T follicular helper cell (primary cell): ENCODE results near the gene AGPAT1.
A peak's percentile ranks its signal among the peaks of the same experiment; 100 is the strongest.

Source experiments
- DNase-seq: peaks from one replicate; pipeline ENCODE4 v3.0.0-alpha.2; 2020; ENCODE audit warnings: low read depth

AGPAT1 gene

DNA sequence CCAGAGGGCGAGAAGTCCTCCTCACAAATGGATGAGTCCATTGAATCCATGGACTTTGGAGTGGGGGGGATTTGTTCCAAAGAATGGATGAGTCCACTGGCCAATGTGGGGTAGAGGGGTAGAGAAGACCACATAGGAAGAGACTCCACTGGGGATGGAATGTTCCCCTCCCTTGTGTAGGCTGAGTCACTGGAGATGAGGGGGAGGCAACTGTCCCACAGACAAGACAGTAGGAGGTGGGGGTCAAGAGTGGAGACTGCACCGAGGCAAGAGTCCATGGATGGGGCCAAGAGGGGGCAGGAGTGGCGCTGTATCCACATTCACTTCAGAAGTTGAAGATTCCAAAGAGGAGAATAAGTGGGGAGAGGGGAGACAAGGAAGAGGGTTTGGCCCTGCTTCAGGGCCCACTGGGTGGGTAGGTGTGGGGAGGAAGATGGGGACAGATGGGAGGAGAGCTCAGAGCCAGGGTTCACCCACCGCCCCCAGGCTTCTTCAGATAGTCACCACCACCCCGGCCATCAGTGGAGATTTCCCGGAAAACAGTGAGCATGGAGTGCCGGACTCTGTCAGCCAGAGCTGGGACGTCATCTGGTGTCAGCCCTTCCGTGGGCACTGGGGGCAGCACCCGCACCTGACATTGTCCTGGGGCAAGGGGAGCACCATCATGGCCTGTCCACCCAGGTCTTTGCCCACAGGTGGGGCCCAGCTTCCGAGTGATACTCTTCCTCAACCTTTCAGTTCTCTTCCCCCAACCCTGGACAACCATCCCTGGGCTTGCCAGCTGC lies 6.9 kb downstream of the AGPAT1 start:
- no peak for DNase-seq

DNA sequence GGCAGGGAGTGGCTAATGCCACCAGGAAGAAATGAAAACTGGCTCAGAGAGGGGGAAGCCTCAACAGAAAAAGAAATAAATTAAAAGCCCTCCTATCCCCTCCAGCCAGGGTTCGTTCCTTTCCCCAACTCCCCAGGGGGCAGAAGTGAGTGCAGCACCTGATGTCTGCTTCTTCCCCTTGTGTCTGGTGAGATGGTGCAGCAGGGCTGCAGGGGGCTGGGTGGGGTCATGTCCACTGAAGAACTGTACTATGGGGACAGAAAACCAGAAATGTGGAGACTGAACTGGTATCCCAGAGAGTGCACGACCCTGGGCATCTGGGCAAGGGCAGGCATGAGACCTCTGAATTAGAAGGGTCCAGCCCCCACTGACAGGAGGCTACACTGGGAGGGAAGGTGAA lies 7.5 kb downstream of the AGPAT1 start:
- no peak for DNase-seq

DNA sequence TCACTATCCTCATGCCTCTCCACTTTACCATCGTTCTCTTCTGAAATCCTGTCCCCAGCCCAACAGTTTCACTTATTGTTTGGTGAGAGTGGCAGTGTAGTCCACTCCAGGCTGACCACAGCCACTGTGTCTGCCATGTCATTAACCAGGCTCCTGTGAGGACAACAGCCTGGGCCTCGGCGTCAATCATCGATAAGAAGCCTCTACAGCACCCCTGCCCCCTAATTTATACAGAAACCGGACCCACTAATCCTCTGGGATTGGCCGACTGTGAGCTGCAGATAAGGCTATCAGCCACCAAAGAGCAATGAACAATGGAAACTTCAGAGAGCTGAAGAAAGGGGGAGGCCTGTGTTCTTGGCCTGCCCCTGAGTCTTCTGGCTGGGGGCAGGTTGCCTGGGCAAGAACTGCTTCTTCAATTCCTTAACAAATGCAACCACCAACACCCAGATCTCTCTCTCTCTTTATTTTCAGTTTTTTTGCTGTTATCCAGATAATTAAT lies 8.1 kb downstream of the AGPAT1 start:
- DNase-seq = no peak

DNA sequence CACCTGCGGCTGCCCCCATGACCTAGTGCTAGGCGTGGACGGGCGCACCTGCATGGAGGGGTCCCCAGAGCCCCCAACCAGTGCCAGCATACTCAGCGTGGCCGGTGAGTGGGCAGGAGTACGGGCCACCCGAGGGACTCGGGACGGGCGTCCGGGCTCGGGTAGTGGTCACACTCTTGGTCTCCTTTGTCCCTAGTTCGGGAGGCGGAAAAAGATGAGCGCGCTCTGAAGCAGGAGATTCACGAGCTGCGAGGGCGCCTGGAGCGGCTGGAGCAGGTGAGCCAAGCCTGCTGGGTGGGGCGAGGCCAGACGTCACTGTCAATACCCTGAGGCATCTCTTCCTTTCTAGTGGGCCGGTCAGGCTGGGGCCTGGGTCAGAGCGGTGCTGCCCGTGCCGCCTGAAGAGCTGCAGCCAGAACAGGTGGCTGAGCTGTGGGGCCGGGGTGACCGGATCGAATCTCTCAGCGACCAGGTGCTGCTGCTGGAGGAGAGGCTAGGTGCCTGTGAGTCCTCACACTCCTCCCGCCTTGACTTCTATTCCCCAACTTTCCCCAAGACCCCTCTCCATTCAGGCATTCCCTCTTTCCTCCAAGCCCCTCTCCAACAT lies 8.6 kb downstream of the AGPAT1 start:
- DNase-seq = no peak

DNA sequence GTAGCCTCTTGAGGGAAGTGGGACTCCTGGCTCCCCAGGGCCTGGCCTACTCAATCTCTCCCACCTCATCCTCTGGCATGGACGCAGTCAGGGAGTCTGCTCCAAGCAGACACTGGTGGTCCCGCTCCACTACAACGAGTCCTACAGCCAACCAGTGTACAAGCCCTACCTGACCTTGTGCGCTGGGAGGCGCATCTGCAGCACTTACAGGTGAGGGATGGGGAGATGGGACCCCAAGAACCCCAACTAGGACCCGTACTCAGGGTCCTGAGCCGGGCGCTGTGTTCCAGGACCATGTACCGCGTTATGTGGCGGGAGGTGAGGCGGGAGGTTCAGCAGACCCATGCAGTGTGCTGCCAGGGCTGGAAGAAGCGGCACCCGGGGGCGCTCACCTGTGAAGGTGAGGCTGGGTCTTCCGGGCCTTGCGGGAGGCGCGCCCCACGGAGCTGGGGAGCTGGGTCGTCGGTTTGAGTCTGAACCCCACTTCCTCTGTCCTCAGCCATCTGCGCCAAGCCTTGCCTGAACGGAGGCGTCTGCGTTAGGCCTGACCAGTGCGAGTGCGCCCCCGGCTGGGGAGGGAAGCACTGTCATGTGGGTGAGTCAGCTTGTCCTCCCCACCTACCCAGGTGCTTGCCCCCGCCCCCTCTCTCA lies 9.3 kb downstream of the AGPAT1 start:
- DNase-seq = no peak

DNA sequence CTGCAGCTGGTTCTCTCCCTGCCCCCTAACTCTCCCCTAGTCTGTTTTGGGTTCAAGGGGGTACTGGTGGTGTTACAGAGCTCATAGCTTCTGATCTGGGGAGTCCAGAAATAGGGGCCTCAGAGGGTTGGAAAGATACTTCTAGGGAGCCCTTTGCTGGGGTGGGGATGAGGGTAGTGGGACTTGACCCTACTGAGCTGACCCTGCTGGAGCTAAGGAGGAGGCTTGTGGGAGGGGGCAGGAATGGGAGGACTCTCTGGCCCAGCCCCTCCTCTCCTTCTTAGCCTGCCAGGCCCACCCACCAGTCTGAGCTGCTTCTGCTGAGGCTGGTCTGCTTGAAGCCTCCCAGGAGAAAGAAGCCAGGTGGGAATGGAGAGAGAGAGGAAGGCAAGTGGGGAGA lies 11.6 kb downstream of the AGPAT1 start, which contains the start of gene EGFL8:
TSS of gene EGFL8 (plus strand) at position 301 of the 400 bp plus-strand sequence. CDS start 1,571 bp downstream, outside the sequence.
- DNase-seq = no peak

DNA sequence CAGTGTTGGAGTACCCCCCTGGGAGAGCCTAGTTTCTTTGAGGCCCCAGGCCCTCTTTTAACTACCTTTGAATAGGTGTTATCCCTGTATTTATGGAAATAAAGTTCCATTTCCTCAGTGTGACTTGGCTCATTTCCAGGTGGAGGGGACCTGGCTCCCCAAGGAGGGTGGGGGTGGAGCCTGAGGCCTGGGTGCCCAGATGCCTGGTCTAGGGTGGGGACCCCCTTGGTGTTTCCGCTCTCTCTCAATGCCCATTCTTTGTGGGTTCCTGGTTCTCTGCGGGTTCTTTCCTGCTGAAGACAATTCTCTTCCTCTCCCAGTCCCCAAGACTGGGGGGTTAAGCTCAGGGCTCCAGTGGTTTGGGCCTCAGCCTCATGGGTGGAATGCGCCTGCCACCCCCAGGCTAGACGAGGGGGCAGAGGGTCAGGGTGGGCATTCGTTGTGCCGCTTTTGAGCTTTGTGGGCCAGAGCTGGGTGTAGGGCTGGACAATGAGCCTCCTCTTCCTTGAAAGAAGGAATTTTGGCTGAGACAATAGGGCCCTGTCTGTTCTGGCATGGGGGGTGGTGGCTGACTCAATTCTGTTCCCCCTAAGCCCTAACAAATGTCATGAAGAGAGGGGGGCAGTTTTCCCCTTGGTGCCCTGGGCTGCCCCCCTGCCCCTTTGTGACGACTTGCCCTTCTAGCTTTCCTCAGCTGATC lies 12.2 kb downstream of the AGPAT1 start:
- DNase-seq = no peak

DNA sequence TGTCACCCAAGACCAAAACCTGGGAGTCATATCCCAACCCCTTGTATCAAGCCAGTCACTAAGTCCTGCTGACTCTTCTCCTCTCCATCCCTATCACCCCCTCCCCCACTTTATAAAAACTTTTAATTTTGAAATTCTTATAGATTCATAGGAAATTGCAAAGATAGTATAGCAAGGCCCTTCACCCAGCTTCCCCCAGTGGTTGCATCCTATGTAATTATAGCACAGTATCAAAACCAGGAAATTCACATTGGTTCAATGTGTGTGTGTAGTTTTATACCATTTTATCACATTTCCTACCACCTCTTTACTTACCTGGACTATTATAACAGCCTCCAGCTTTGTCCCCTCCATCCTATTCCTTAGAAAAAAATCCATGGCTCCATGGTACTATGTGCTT lies 17.8 kb downstream of the AGPAT1 start:
- no peak for DNase-seq

DNA sequence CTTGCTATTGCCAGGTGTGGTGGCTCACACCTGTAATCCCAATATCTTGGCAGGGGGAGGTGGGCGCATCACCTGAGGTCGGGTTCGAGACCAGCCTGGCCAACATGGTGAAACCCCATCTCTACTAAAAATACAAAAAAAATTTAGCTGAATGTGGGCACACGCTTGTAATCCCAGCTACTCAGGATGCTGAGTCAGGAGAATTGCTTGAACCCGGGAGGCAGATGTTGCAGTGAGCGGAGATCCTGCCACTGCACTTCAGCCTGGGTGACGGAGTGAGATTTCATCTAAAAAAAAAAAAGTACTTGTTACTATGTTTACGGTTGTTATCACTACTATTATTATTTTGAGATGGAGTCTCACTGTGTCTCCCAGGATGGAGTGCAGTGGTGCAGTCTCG lies 19.0 kb downstream of the AGPAT1 start:
- no peak for DNase-seq

DNA sequence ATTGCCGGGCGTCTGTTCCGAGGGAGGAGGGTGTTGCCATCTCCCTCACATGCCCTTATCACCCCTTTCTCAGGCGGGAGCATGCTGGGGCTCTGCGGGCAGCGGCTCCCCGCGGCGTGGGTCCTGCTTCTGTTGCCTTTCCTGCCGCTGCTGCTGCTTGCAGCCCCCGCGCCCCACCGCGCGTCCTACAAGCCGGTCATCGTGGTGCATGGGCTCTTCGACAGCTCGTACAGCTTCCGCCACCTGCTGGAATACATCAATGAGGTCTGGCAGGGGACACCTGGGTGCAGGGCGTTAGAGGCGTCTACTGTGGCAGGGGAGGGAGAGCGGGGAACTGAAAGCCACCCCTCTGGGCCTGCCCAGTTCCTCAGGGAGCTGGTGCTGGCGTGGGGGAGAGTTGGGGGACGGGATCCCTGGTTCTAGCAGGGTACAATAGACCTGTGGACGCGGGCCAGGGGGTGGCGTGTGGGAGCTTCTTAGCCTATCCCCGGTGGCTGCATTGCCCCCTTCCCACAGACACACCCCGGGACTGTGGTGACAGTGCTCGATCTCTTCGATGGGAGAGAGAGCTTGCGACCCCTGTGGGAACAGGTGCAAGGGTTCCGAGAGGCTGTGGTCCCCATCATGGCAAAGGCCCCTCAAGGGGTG lies 21.2 kb downstream of the AGPAT1 start:
- DNase-seq = peak; percentile 47

DNA sequence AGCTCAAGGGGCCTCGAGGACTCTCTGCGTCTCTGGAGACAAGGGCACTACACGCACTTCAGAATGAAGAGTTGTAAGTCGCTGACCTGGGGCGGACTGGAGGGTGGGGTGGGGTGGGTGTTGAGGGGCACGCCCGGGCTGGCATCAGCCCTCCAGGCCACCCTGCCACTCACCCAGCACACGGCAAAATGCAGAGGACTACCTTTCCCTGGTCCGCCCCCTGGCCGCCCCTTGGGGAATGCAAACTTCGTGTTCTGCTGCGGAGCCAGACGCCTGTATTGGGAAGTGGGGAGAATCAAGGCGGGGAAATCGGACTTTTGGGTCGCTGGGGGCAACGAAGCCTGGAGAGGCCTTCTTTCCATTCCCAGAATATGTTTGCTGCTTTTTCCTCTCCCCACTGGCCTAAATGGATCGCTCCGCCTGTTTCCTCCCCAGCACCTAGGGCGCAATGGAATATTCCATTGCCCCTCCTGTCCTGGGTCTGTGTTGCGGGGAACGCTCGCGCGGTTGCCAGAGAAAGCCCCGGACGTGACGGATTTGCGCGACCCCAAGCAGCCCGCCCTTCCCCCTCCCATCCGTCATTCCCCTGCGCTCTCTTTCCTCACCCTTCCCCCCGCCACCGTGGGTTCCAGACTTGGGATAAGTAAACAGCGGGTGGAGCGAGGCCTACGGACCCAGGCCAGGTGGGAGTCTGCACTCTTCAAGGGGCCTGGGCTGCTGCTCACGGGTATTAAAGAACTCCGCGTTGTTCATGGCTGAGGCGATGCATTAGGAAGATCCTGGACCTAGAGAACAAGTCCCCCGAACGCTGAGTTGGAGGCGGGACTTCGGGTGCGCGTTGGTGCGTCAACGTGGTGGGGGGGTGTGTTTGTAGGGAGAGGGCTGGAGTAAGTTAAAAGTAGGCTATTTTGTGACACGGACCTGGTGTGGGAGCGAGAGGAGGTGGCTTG lies 22.0 kb downstream of the AGPAT1 start, which contains the start of gene PPT2:
TSS of gene PPT2 (plus strand) at position 578 of the 950 bp plus-strand sequence. CDS start 454 bp downstream, outside the sequence.
- DNase-seq = peak; percentile 57

DNA sequence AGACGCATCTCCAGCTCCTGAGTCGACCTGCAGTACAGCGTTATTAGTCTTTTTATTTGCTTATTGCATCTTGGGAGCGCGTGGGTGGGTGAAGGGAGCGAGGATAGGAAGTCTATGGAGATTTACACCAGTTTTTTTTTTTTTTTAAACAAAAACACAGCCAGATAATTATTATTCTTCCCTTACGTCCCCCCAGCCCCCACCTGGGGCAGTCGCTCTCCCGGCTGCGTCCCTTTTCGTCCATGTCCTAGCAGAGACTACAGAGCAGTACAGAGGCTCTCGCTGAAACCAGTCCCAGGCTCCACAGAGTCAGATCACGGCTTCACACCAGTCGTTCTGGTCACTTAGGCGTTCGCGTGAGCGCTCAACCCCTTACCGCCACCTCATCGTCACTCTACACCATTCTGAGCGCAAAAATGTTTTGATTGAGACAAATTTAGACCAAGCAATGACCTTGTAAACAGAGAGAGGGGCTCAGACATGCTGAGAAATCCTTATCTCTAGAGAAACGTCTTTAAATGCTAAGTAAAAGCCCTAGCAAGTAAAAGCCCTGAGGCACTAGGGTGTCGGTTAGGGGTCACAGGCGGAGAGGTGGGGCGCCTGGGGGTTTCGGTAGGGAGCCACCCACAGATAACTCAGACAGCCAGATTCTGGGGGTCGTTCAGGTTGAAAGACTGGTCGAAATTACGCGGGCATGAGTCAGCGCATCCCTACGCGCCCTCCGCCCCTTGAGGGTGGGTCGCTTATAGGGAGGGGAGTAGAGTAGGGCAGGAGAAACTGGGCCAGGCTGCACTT lies 22.9 kb downstream of the AGPAT1 start:
- DNase-seq = no peak

DNA sequence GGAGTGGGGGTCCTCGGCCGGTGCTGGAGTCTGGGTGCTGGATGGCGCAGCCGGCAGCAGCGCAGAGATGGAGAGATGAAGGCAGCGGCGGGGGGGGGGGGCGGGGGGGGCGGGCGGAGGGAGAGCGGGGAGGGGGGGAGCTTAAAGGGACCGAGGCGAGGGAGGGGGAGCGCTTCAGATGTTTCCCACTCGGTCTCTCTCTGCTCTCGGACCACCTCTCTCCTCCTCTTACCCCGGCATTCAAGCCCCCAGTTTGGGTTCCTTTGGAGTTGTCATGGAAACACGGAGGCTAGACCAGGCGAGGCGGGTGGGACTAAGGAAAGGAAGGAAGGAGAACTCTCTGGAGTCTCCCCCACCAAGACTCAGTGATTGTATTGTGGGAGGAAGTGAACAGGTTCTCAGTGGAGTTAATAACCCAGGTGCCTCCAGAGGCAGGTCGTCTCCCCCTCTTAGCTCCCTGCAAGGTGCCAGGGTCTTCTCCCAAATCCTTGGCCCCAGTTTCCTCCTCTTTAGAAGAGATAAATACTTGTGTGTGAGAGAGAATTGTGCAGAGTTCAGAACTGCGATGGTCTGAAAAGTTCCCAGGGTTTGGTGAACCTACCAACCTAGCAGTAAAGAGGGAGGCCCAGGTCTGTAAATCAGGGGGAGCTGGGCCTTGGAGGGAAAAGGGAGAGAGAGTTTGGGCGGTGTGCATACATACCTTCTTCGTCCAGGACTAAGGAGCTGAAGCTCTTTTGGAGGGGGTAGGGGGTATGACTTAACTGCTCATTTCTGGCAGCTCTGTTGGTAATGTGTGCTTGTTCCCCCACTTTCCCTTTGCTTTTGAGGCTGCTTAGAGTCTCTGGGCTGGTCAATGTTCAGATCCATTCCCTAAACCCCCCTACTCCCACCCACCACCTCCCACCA lies 23.8 kb downstream of the AGPAT1 start, which contains the start of gene PRRT1:
TSS of gene PRRT1 (minus strand) at position 77 of the 906 bp plus-strand sequence. CDS start 112 bp downstream, outside the sequence.
- DNase-seq = no peak

DNA sequence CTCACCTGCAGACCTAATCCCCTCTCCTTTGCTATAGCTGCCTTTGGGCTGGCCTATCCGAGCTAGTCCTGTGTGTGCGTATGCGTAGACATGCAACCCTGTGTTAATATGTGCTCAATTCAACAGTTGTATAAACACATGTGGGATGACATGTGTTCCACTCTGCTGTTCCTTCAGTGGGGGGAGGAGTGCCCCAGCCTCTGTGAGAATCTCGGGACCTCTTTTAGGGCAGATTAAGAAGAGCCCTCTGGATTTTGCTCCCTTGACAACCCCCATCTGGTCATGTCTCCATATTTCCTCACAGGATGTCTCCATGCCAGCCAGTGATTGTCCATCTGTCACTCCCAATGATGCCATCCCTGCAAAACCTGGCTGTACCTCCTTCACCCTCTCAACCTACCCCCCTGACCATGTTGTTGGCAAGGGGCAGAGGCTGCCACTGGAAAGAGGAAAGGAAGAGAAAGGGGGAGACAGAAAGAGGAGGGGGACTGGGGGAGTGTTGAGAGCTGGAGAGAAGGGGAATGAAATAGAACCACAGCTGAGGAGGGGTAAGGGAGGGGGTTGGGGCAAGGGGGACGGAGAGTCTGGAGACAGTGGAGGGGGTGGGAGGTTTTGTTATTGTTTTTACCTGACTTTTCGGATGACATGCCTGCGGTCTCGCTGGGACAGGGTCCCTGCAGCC lies 24.6 kb downstream of the AGPAT1 start:
- no peak for DNase-seq

DNA sequence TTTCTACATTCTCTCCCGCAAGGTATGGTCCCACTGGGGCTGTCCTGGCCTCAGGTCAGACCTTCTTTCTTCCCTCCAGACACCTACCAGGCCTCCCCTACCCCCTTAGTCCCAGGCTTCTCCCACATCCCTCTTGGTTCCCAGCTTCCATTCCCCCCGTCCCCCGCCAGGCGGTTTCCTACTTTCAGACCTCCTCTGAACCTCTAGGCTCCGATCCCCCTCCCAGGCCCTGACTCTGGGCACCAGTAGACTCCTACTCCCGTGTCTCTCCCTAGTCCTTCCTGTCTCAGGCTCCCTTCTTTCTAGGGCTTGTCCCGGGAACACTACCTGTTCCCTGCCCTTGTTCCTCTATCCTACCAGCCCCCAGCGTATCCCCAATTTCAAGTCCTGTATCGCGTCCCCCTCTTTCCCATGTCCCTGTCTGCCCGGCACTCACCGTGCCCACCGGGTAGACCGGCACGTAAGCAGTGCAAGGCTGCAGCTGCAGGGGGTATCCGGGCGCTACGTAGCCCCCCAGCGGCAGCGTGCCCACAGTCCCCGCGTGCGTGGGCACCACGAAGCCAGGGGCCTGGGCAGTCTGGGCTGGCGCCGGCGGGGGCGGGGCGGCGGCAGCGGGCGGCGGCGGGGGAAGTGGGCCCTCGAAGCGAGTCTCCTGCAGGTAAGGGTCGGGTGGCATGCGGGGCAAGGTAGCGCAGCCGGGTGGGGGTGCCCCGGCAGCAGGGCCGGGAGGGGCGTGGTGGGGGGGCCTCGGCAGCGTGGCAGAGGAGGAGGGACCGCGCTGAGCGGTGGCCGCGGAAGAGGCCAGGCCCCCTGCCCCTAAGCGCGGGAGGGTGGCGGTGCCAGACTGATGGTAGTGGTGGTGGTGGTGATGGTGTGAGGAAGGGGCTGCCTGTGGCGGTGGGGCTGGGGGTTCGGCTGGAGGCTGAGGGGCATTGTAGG lies 25.7 kb downstream of the AGPAT1 start:
- no peak for DNase-seq

DNA sequence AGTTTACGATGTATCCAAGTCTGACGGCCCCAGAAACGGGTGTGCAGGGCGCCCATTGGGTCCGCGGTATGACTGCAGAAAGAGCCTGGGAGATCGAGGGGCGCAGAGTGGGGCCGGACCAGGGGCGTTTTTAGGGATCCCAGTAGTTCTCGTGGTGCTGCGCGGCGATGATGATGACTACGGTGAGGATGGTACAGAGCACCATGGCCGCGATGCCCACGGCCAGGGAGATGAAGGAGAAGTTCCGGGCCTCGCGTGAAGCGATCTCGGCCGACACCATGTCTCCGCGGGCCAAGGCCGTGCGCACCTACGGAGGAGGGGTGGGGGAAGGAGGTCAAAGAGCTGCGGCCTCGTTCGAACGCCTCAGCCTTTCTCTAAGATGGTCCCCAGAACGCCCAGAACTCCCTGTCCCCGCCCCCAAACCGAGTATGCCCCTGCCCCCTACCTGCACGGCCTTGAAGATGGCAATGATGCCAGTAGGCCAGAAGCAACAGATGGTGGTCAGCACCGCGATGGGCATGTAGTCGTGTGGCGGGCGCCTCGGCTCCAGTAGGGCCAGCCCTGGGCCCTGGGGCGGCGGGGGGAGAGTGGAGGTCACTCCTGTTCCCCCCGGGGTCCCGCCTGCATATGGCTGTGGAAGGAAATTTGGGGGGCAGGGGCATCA lies 26.7 kb downstream of the AGPAT1 start:
- no peak for DNase-seq
